Measurements from ENCODE around the gene FRYL. TPM values are rescaled to one million over a fixed set of nuclear protein-coding genes. Genes with fewer than 3 reads are reported as not detected.
A peak's percentile ranks its signal among the peaks of the same experiment; 100 is the strongest.
"Not testable (repeated sequence)": the region's sequence is repeated elsewhere in the genome, so short reads cannot be mapped to it uniquely, and the experiment has no call there.

The FRYL gene
- total and polyA plus RNA-seq, 3 experiments from 2014 or later, result 34.9 to 70.3 (median 69.3) TPM

GRCh38 chr4:48752246-48752645 lies 27.8 kb downstream of the FRYL start:
- Mint-ChIP-seq H3K4me1 (peaks cover 65 to 92% (median 88%) of the 10 kb centered on the region in 3 donors), H3K9me3 (no peaks in the 10 kb centered on the region), H3K36me3 (peaks cover 6 to 9% (median 8%) of the 10 kb centered on the region in 3 donors), H3K27me3 (no peaks in the 10 kb centered on the region), H3K27ac (peak overlapping the region in 4 of 8 donors; percentile 13 to 39 (median 27)), H3K4me3 (no peak overlapping the region)
- H3K27ac ChIP-seq (ENCODE audit: low read depth, low read length), result no peak overlapping the region
- H3K27me3 ChIP-seq (ENCODE audit: insufficient read depth, low read length, poor library complexity, severe bottlenecking), result no peaks in the 10 kb centered on the region
- DNase-seq, result no peak
- ChIA-PET CTCF (no interaction called here), POLR2A (no interaction called here)
- no peaks in the 10 kb centered on the region for H3K9me3 ChIP-seq (ENCODE audit: low read length)
- H3K4me3 ChIP-seq (ENCODE audit: low read length), result no peak overlapping the region
- no peaks in the 10 kb centered on the region for H3K36me3 ChIP-seq (ENCODE audit: insufficient read depth, low read length)
- H3K4me1 ChIP-seq (ENCODE audit: insufficient read depth, low read length), result peaks cover 8% of the 10 kb centered on the region

GRCh38 chr4:48748949-48749596 lies 31.0 kb downstream of the FRYL start:
- H3K27ac ChIP-seq (ENCODE audit: low read depth, low read length), result no peak overlapping the region
- Mint-ChIP-seq H3K4me1 (peaks cover 64 to 88% (median 87%) of the 10 kb centered on the region in 3 donors), H3K9me3 (peaks cover 0 to 2% (median 0%) of the 10 kb centered on the region in 5 donors)

GRCh38 chr4:48746608-48747362 lies 33.3 kb downstream of the FRYL start:
- no peak overlapping the region for H3K4me3 ChIP-seq (ENCODE audit: low read length)
- Mint-ChIP-seq H3K27me3 (no peaks in the 10 kb centered on the region), H3K27ac (peak overlapping the region; percentile 4 to 83 (median 63)), H3K36me3 (peaks cover 5 to 6% (median 6%) of the 10 kb centered on the region in 3 donors), H3K9me3 (peaks cover 0 to 2% (median 0%) of the 10 kb centered on the region in 5 donors), H3K4me3 (peak overlapping the region in 2 of 7 donors; percentile 3 to 63), H3K4me1 (peaks cover 59 to 88% (median 87%) of the 10 kb centered on the region in 3 donors)
- no peaks in the 10 kb centered on the region for H3K9me3 ChIP-seq (ENCODE audit: low read length)
- H3K4me1 ChIP-seq (ENCODE audit: insufficient read depth, low read length), result peaks cover 21% of the 10 kb centered on the region
- no peaks in the 10 kb centered on the region for H3K27me3 ChIP-seq (ENCODE audit: insufficient read depth, low read length, poor library complexity, severe bottlenecking)
- H3K36me3 ChIP-seq (ENCODE audit: insufficient read depth, low read length), result no peaks in the 10 kb centered on the region
- CTCF ChIA-PET, result no interaction called here
- POLR2A ChIA-PET, result no interaction called here
- H3K27ac ChIP-seq (ENCODE audit: low read depth, low read length), result no peak overlapping the region
- peak in 3 of 5 donors; percentile 14 to 45 (median 39) for DNase-seq

More at GRCh38 chr4:48748949-48749596, 31.0 kb downstream of the FRYL start:
- ChIA-PET POLR2A (no interaction called here), CTCF (no interaction called here)
- Histone ChIP-seq H3K4me3 (ENCODE audit: low read length) (no peak overlapping the region), H3K36me3 (ENCODE audit: insufficient read depth, low read length) (no peaks in the 10 kb centered on the region), H3K9me3 (ENCODE audit: low read length) (no peaks in the 10 kb centered on the region), H3K27me3 (ENCODE audit: insufficient read depth, low read length, poor library complexity, severe bottlenecking) (no peaks in the 10 kb centered on the region), H3K4me1 (ENCODE audit: insufficient read depth, low read length) (peaks cover 15% of the 10 kb centered on the region)
- Mint-ChIP-seq H3K27ac (peak overlapping the region in 5 of 8 donors; percentile 7 to 77 (median 14)), H3K36me3 (peaks cover 5 to 9% (median 6%) of the 10 kb centered on the region in 3 donors), H3K27me3 (no peaks in the 10 kb centered on the region), H3K4me3 (no peak overlapping the region)
- no peak for DNase-seq

GRCh38 chr4:48745223-48745622 lies 34.9 kb downstream of the FRYL start:
- peaks cover 59 to 88% (median 86%) of the 10 kb centered on the region in 3 donors for H3K4me1 Mint-ChIP-seq
- not testable (repeated sequence) for H3K27me3 Mint-ChIP-seq

GRCh38 chr4:48742412-48742811 lies 37.7 kb downstream of the FRYL start:
- no peak overlapping the region for H3K27ac ChIP-seq (ENCODE audit: low read depth, low read length)
- ChIA-PET CTCF (no interaction called here), POLR2A (interaction anchor here (0.6 kb wide), 1 partner anchor 38 kb away, joined by 3 read pairs; no protein-coding TSS in a partner anchor)
- Mint-ChIP-seq H3K4me1 (peaks cover 72 to 93% (median 92%) of the 10 kb centered on the region in 3 donors), H3K4me3 (peak overlapping the region in 4 of 7 donors; percentile 7 to 38 (median 20)), H3K9me3 (peaks cover 0 to 2% (median 0%) of the 10 kb centered on the region in 5 donors), H3K27me3 (no peaks in the 10 kb centered on the region), H3K36me3 (peaks cover 3 to 5% (median 4%) of the 10 kb centered on the region in 3 donors), H3K27ac (peak overlapping the region in 7 of 8 donors; percentile 20 to 63 (median 44))
- H3K4me3 ChIP-seq (ENCODE audit: low read length), result no peak overlapping the region
- no peaks in the 10 kb centered on the region for H3K9me3 ChIP-seq (ENCODE audit: low read length)
- no peak for DNase-seq
- H3K4me1 ChIP-seq (ENCODE audit: insufficient read depth, low read length), result peaks cover 51% of the 10 kb centered on the region
- H3K36me3 ChIP-seq (ENCODE audit: insufficient read depth, low read length), result no peaks in the 10 kb centered on the region
- H3K27me3 ChIP-seq (ENCODE audit: insufficient read depth, low read length, poor library complexity, severe bottlenecking), result no peaks in the 10 kb centered on the region

More at GRCh38 chr4:48745223-48745622, 34.9 kb downstream of the FRYL start:
- H3K9me3 ChIP-seq (ENCODE audit: low read length); H3K4me3 Mint-ChIP-seq; H3K36me3 ChIP-seq (ENCODE audit: insufficient read depth, low read length); H3K9me3 Mint-ChIP-seq; CTCF ChIA-PET; H3K27me3 ChIP-seq (ENCODE audit: insufficient read depth, low read length, poor library complexity, severe bottlenecking); H3K27ac Mint-ChIP-seq; DNase-seq; POLR2A ChIA-PET; H3K27ac ChIP-seq (ENCODE audit: low read depth, low read length); H3K36me3 Mint-ChIP-seq; H3K4me3 ChIP-seq (ENCODE audit: low read length): not testable (repeated sequence)
- H3K4me1 ChIP-seq (ENCODE audit: insufficient read depth, low read length), result peaks cover 34% of the 10 kb centered on the region

- no peaks in the 10 kb centered on the region for H3K9me3 Mint-ChIP-seq
- no peaks in the 10 kb centered on the region for H3K36me3 Mint-ChIP-seq
- Histone ChIP-seq H3K27ac (ENCODE audit: low read depth, low read length) (no peak overlapping the region), H3K9me3 (ENCODE audit: low read length) (no peaks in the 10 kb centered on the region), H3K36me3 (ENCODE audit: insufficient read depth, low read length) (no peaks in the 10 kb centered on the region), H3K27me3 (ENCODE audit: insufficient read depth, low read length, poor library complexity, severe bottlenecking) (no peaks in the 10 kb centered on the region), H3K4me3 (ENCODE audit: low read length) (no peak overlapping the region), H3K4me1 (ENCODE audit: insufficient read depth, low read length) (peaks cover 44% of the 10 kb centered on the region)
- H3K4me3 Mint-ChIP-seq, result peak overlapping the region in 6 of 7 donors; percentile 6 to 57 (median 48)
- DNase-seq, result no peak
- H3K4me1 Mint-ChIP-seq, result peaks cover 73 to 89% (median 87%) of the 10 kb centered on the region in 3 donors
- H3K27me3 Mint-ChIP-seq, result no peaks in the 10 kb centered on the region
- ChIA-PET POLR2A (no interaction called here), CTCF (no interaction called here)
- peak overlapping the region; percentile 43 to 88 (median 64) for H3K27ac Mint-ChIP-seq
Measured at GRCh38 chr4:48739560-48740019, 40.5 kb downstream of the FRYL start.

- POLR2A ChIA-PET, result no interaction called here
- peaks cover 0 to 4% (median 0%) of the 10 kb centered on the region in 3 donors for H3K36me3 Mint-ChIP-seq
Measured at GRCh38 chr4:48738856-48739255, 41.2 kb downstream of the FRYL start.

More at GRCh38 chr4:48738856-48739255, 41.2 kb downstream of the FRYL start:
- Mint-ChIP-seq H3K27me3 (no peaks in the 10 kb centered on the region), H3K4me1 (peaks cover 74 to 89% (median 87%) of the 10 kb centered on the region in 3 donors), H3K27ac (peak overlapping the region in 5 of 8 donors; percentile 5 to 88 (median 57)), H3K9me3 (peaks cover 0 to 5% (median 0%) of the 10 kb centered on the region in 5 donors), H3K4me3 (peak overlapping the region in 4 of 7 donors; percentile 13 to 57 (median 48))
- peaks cover 50% of the 10 kb centered on the region for H3K4me1 ChIP-seq (ENCODE audit: insufficient read depth, low read length)
- H3K27me3 ChIP-seq (ENCODE audit: insufficient read depth, low read length, poor library complexity, severe bottlenecking), result no peaks in the 10 kb centered on the region
- no peaks in the 10 kb centered on the region for H3K9me3 ChIP-seq (ENCODE audit: low read length)
- DNase-seq, result no peak
- H3K36me3 ChIP-seq (ENCODE audit: insufficient read depth, low read length), result no peaks in the 10 kb centered on the region
- CTCF ChIA-PET, result interaction anchor here (0.7 kb wide), 1 partner anchor 352 kb away, joined by 3 read pairs; no protein-coding TSS in a partner anchor
- H3K4me3 ChIP-seq (ENCODE audit: low read length), result no peak overlapping the region
- H3K27ac ChIP-seq (ENCODE audit: low read depth, low read length), result no peak overlapping the region

Measured in CD8-positive, alpha-beta memory T cell (primary cell).